ENCODE data around the gene UST.
A peak's percentile ranks its signal among the peaks of the same experiment; 100 is the strongest.
"Not testable (repeated sequence)": the region's sequence is repeated elsewhere in the genome, so short reads cannot be mapped to it uniquely, and the experiment has no call there.

The UST gene

GRCh38 chr6:148846778-148847761 lies 100.2 kb downstream of the UST start:
- DNase-seq, result no peak

- DNase-seq, result no peak
Observed at GRCh38 chr6:148848915-148849314, 102.1 kb downstream of the UST start.

- not testable (repeated sequence) for DNase-seq
Observed at GRCh38 chr6:148849449-148849848, 102.6 kb downstream of the UST start.

GRCh38 chr6:148850964-148851363 lies 104.1 kb downstream of the UST start:
- no peak for DNase-seq

GRCh38 chr6:148851683-148852556 lies 105.1 kb downstream of the UST start:
- DNase-seq, result no peak

- no peak for DNase-seq
Observed at GRCh38 chr6:148852688-148853087, 105.9 kb downstream of the UST start.

- not testable (repeated sequence) for DNase-seq
Observed at GRCh38 chr6:148853113-148853512, 106.3 kb downstream of the UST start.

GRCh38 chr6:148854096-148854495 lies 107.3 kb downstream of the UST start:
- DNase-seq, result peak in 1 of 2 donors; percentile 52

- no peak for DNase-seq
Observed at GRCh38 chr6:148854992-148855391, 108.2 kb downstream of the UST start.

- DNase-seq, result no peak
Observed at GRCh38 chr6:148855744-148856143, 108.9 kb downstream of the UST start.

GRCh38 chr6:148857798-148858390 lies 111.1 kb downstream of the UST start:
- DNase-seq, result no peak

- DNase-seq, result not testable (repeated sequence)
Observed at GRCh38 chr6:148864132-148864531, 117.3 kb downstream of the UST start.

GRCh38 chr6:148864941-148865340 lies 118.1 kb downstream of the UST start:
- DNase-seq, result no peak

- DNase-seq, result no peak
Observed at GRCh38 chr6:148866657-148867268, 119.9 kb downstream of the UST start.

GRCh38 chr6:148867862-148868261 lies 121.0 kb downstream of the UST start:
- DNase-seq, result no peak

- DNase-seq, result no peak
Observed at GRCh38 chr6:148868314-148868713, 121.5 kb downstream of the UST start.

GRCh38 chr6:148868901-148869300 lies 122.1 kb downstream of the UST start:
- DNase-seq, result no peak

GRCh38 chr6:148869585-148869984 lies 122.8 kb downstream of the UST start:
- DNase-seq, result no peak

- DNase-seq, result no peak
Observed at GRCh38 chr6:148873154-148873553, 126.3 kb downstream of the UST start.

GRCh38 chr6:148873868-148874267 lies 127.0 kb downstream of the UST start:
- DNase-seq, result no peak

- DNase-seq, result no peak
Observed at GRCh38 chr6:148874698-148875293, 128.0 kb downstream of the UST start.

GRCh38 chr6:148878683-148879082 lies 131.9 kb downstream of the UST start:
- DNase-seq, result peak in 1 of 2 donors; percentile 19
